Raji (cell line): ENCODE results near the gene SEMA4A.

Source experiments
- POLR2A ChIP-seq: IDR thresholded peaks from 2 replicates; pipeline ENCODE4 v1.6.1; 2011; ENCODE audit warnings: low read depth, low read length, control low read depth; ENCODE audit not compliant: insufficient read depth

Gene SEMA4A

GRCh38 chr1:156114919-156115513, 38.4 kb upstream of the SEMA4A start:
- TF ChIP-seq POLR2A: no peak

GRCh38 chr1:156115514-156116374, 37.6 kb upstream of the SEMA4A start:
- TF ChIP-seq POLR2A: no peak

GRCh38 chr1:156117414-156118176, 35.8 kb upstream of the SEMA4A start:
- TF ChIP-seq POLR2A: no peak

GRCh38 chr1:156118177-156118868, 35.1 kb upstream of the SEMA4A start:
- no peak for TF ChIP-seq POLR2A

GRCh38 chr1:156119503-156120209, 33.7 kb upstream of the SEMA4A start:
- TF ChIP-seq POLR2A: no peak

GRCh38 chr1:156120318-156120717, 33.1 kb upstream of the SEMA4A start:
- no peak for TF ChIP-seq POLR2A

GRCh38 chr1:156121457-156121856, 31.9 kb upstream of the SEMA4A start:
- TF ChIP-seq POLR2A: no peak

- TF ChIP-seq POLR2A: no peak
Measured at GRCh38 chr1:156122086-156122485, 31.3 kb upstream of the SEMA4A start.

GRCh38 chr1:156122519-156123355, 30.6 kb upstream of the SEMA4A start:
- TF ChIP-seq POLR2A: no peak

- TF ChIP-seq POLR2A: no peak
Measured at GRCh38 chr1:156123356-156124196, 29.8 kb upstream of the SEMA4A start.

- no peak for TF ChIP-seq POLR2A
Measured at GRCh38 chr1:156124557-156125483, 28.6 kb upstream of the SEMA4A start.
